HEK293 (cell line): Measurements from ENCODE around the gene RTRAF.

Experiments
- KLF10 ChIP-seq: fragments of 450-650 bp; IDR thresholded peaks from 2 replicates; pipeline ENCODE4 v1.5.1; 2018; ENCODE audit warnings: missing biosample characterization, mild to moderate bottlenecking, missing genetic modification characterization
- ZNF140 ChIP-seq: fragments of 450-650 bp; formaldehyde crosslinking; IDR thresholded peaks from 2 replicates; pipeline ENCODE4 v1.5.1; 2016; ENCODE audit warnings: missing biosample characterization, missing genetic modification characterization
- ZNF785 ChIP-seq: fragments of 450-650 bp; formaldehyde crosslinking; IDR thresholded peaks from 2 replicates; pipeline ENCODE4 v1.5.1; 2016; ENCODE audit warnings: missing biosample characterization, missing genetic modification characterization
- TF ChIP-seq, protein P1 (sequence below): fragments of 450-650 bp; formaldehyde crosslinking; IDR thresholded peaks from 2 replicates; pipeline ENCODE4 v1.5.1; 2016; ENCODE audit warnings: missing biosample characterization, missing genetic modification characterization
- TF ChIP-seq, protein P2 (sequence below): fragments of 450-650 bp; formaldehyde crosslinking; IDR thresholded peaks from 2 replicates; pipeline ENCODE4 v1.5.1; 2016; ENCODE audit warnings: missing biosample characterization, missing genetic modification characterization

DNA sequence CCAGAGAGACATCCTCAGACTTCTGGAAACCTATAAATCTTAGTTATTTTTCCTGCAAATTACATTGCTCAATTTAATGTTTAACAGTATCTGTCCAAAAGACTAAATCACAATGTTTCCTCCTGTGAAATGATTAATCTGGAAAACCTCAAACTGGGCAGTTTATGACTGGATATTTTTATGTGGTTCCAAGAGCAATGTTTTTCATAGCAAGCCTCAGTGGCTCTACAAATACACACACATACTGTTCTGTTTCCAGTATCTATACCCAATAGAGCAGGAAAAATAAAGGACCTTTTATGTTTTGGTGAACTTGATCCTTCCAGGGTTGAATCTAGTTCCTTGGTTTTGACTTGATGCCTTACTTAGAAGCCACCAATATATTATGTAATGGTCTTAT, 70.3 kb downstream of the RTRAF start:
- TF ChIP-seq KLF10 (tag by site-specific recombination) (no peak), ZNF785 (tag by site-specific recombination) (no peak), ZNF140 (no peak)
- TF ChIP-seq, protein P1, sequence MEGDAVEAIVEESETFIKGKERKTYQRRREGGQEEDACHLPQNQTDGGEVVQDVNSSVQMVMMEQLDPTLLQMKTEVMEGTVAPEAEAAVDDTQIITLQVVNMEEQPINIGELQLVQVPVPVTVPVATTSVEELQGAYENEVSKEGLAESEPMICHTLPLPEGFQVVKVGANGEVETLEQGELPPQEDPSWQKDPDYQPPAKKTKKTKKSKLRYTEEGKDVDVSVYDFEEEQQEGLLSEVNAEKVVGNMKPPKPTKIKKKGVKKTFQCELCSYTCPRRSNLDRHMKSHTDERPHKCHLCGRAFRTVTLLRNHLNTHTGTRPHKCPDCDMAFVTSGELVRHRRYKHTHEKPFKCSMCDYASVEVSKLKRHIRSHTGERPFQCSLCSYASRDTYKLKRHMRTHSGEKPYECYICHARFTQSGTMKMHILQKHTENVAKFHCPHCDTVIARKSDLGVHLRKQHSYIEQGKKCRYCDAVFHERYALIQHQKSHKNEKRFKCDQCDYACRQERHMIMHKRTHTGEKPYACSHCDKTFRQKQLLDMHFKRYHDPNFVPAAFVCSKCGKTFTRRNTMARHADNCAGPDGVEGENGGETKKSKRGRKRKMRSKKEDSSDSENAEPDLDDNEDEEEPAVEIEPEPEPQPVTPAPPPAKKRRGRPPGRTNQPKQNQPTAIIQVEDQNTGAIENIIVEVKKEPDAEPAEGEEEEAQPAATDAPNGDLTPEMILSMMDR (tag by site-specific recombination): no peak
- TF ChIP-seq, protein P2, sequence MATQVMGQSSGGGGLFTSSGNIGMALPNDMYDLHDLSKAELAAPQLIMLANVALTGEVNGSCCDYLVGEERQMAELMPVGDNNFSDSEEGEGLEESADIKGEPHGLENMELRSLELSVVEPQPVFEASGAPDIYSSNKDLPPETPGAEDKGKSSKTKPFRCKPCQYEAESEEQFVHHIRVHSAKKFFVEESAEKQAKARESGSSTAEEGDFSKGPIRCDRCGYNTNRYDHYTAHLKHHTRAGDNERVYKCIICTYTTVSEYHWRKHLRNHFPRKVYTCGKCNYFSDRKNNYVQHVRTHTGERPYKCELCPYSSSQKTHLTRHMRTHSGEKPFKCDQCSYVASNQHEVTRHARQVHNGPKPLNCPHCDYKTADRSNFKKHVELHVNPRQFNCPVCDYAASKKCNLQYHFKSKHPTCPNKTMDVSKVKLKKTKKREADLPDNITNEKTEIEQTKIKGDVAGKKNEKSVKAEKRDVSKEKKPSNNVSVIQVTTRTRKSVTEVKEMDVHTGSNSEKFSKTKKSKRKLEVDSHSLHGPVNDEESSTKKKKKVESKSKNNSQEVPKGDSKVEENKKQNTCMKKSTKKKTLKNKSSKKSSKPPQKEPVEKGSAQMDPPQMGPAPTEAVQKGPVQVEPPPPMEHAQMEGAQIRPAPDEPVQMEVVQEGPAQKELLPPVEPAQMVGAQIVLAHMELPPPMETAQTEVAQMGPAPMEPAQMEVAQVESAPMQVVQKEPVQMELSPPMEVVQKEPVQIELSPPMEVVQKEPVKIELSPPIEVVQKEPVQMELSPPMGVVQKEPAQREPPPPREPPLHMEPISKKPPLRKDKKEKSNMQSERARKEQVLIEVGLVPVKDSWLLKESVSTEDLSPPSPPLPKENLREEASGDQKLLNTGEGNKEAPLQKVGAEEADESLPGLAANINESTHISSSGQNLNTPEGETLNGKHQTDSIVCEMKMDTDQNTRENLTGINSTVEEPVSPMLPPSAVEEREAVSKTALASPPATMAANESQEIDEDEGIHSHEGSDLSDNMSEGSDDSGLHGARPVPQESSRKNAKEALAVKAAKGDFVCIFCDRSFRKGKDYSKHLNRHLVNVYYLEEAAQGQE (tag by site-specific recombination): no peak
